ENCODE data around the gene ARID1A. TPM values are rescaled to one million over a fixed set of nuclear protein-coding genes. Genes with fewer than 3 reads are reported as not detected.

Gene ARID1A
- total and polyA plus RNA-seq, 2 of the 8 experiments (the other 6 are each of a cell fraction or from before 2014, with no cell fraction given): 52.1 to 103 TPM

GRCh38 chr1:26797627-26798026 lies 101.8 kb downstream of the ARID1A start:
- ChIA-PET CTCF (ENCODE audit: partially characterized antibody) (interaction anchor here (0.9 to 7.0 kb wide), 7 partner anchors 9 to 202 kb away, joined by 3 to 61 read pairs (median 3); partner anchors contain the start of gene PIGV), POLR2A (ENCODE audit: partially characterized antibody) (interaction anchor here (1.0 kb wide), 1 partner anchor 10 kb away, joined by 4 read pairs; the partner anchor contains the start of gene PIGV)
- DNase-seq (ENCODE audit: low read depth in 1 of 2, low spot score in 2 of 2) (no peak), FAIRE-seq (no peak)
- H3K18ac ChIP-seq (ENCODE audit: extremely low read depth, low read length): no peak overlapping the region
- no peaks in the 10 kb centered on the region; a peak in 1 of 4 replicates for H3K9me3 ChIP-seq (ENCODE audit: insufficient read depth in 2 of 2, low read depth in 1 of 2, low read length in 1 of 2)
- H4K5ac ChIP-seq (ENCODE audit: insufficient read length, low read depth, low read length): no peak overlapping the region
- H3K4me2 ChIP-seq (ENCODE audit: insufficient read depth in 1 of 2, low read depth in 2 of 2, low read length in 2 of 2): no peak overlapping the region
- no peak overlapping the region for H2BK20ac ChIP-seq (ENCODE audit: low read length)
- H3K27me3 ChIP-seq (replicated peaks in 1 of 4; ENCODE audit: control insufficient read depth in 3 of 4, extremely low read depth in 1 of 4, insufficient read depth in 3 of 4, low read length in 3 of 4): no peaks in the 10 kb centered on the region
- H2AK5ac ChIP-seq (ENCODE audit: low read depth, low read length): no peak overlapping the region
- H3K4me1 ChIP-seq (replicated peaks in 1 of 4; ENCODE audit: control insufficient read depth in 3 of 4, insufficient read depth in 4 of 4, low read length in 3 of 4): peaks cover 3 to 12% (median 5%) of the 10 kb centered on the region in 4 experiments; a peak in 4 of 7 replicates
- no peak overlapping the region for H3K9ac ChIP-seq (replicated peaks in 1 of 4; ENCODE audit: extremely low read depth in 1 of 4, low read depth in 3 of 4, low read length in 3 of 4)
- H3K4ac ChIP-seq (replicated peaks; ENCODE audit: insufficient read length, low read depth, low read length): no peak overlapping the region
- H2BK15ac ChIP-seq (ENCODE audit: low read length): no peak overlapping the region
- no peak overlapping the region for H3K23ac ChIP-seq (ENCODE audit: insufficient read length)
- H2BK12ac ChIP-seq (ENCODE audit: low read depth, low read length): no peak overlapping the region
- no peaks in the 10 kb centered on the region for H3K23me2 ChIP-seq (ENCODE audit: low read depth, low read length)
- no peak overlapping the region for H4K91ac ChIP-seq (replicated peaks; ENCODE audit: insufficient read length, low read length)
- no peak overlapping the region for H2AFZ ChIP-seq (ENCODE audit: low read length)
- TF ChIP-seq TAF1 (IDR thresholded peaks at IDR 0.05; ENCODE audit: low read depth, low read length) (no peak), SIN3A (conservative IDR thresholded peaks at IDR 0.05 in 1 of 2, IDR thresholded peaks at IDR 0.05 in 1 of 2; ENCODE audit: low read depth in 1 of 2, low read length in 2 of 2) (no peak), CBX5 (IDR thresholded peaks at IDR 0.05; ENCODE audit: low read depth, low read length) (no peak)
- no peak overlapping the region for H4K8ac ChIP-seq (ENCODE audit: extremely low read depth, insufficient read depth, low read length)
- H4K20me1 ChIP-seq (replicated peaks in 1 of 2; ENCODE audit: control insufficient read depth in 1 of 2, insufficient read depth in 2 of 2, low read length in 2 of 2): peaks cover 0 to 2% of the 10 kb centered on the region in 2 experiments
- peaks cover 0 to 8% (median 6%) of the 10 kb centered on the region in 4 experiments; a peak in 6 of 8 replicates for H3K36me3 ChIP-seq (ENCODE audit: control insufficient read depth in 2 of 4, insufficient read depth in 4 of 4, low read length in 3 of 4)
- no peak overlapping the region for H3K27ac ChIP-seq (ENCODE audit: low read depth, low read length)
- no peak overlapping the region for H2BK120ac ChIP-seq (replicated peaks; ENCODE audit: low read depth, low read length)
- WGBS, 2 experiments (ENCODE audit: extremely low coverage in 1 of 2, insufficient coverage in 1 of 2, insufficient read length in 1 of 2, insufficient replicate concordance in 2 of 2, low coverage in 1 of 2, low lambda C conversion rate in 2 of 2, missing lambda C conversion rate in 1 of 2): 91% methylated on average over 2 of the region's 2 CpGs; no CpG with 5 or more reads in 1 of the 2 experiments
- no peaks in the 10 kb centered on the region for H3K79me2 ChIP-seq (ENCODE audit: control insufficient read depth in 1 of 2, insufficient read depth in 2 of 2, low read length in 2 of 2)
- no peak overlapping the region for H3K4me3 ChIP-seq (ENCODE audit: extremely low read depth in 1 of 4, insufficient read depth in 2 of 4, low read depth in 3 of 4, low read length in 4 of 4)
- no peaks in the 10 kb centered on the region for H3K79me1 ChIP-seq (ENCODE audit: low read depth, low read length)
- no peak overlapping the region for H3K56ac ChIP-seq (replicated peaks; ENCODE audit: insufficient read length, low read depth, low read length)
- H2BK5ac ChIP-seq (ENCODE audit: low read depth, low read length): no peak overlapping the region
- no peak overlapping the region for H3K14ac ChIP-seq (ENCODE audit: insufficient read length)

Measured in H1 (cell line).